Thoracic aorta (tissue), 2 donors: ENCODE measurements around the gene ADAM33. TPM values are rescaled to one million over a fixed set of nuclear protein-coding genes. Genes with fewer than 3 reads are reported as not detected.

Experiments used
- ATAC-seq: fragments of 150-250 bp; one replicate; pipeline ENCODE4 v1.8.0; 2017; ENCODE audit warnings: low read depth; ENCODE audit not compliant: insufficient number of reproducible peaks, low FRiP score
- DNase-seq: peaks from one replicate; pipeline ENCODE4 v3.0.0-alpha.2; 2020; ENCODE audit warnings: low spot score
- H3K27ac ChIP-seq, 2 donors: fragments of 200-600 bp; sonication (generic); 1 replicate in 1 of 2; 2 replicates in 1 of 2; pipeline ENCODE4 v1.5.1; 2016; ENCODE audit warnings: mild to moderate bottlenecking in 2 of 2, moderate library complexity in 2 of 2
- H3K27me3 ChIP-seq: fragments of 200-600 bp; sonication (generic); replicated peaks from 2 replicates; pipeline ENCODE4 v1.6.0; 2016; ENCODE audit warnings: mild to moderate bottlenecking; ENCODE audit not compliant: insufficient read depth
- H3K36me3 ChIP-seq: fragments of 200-600 bp; sonication (generic); one replicate; pipeline ENCODE4 v1.5.1; 2016
- H3K4me1 ChIP-seq, 2 donors: fragments of 200-600 bp; sonication (generic); 1 replicate in 1 of 2; 2 replicates in 1 of 2; pipeline versions ENCODE4 v1.5.1 to v1.6.0; 2016; ENCODE audit warnings: low read depth in 2 of 2, mild to moderate bottlenecking in 1 of 2; ENCODE audit not compliant: control insufficient read depth in 1 of 2
- H3K4me3 ChIP-seq: fragments of 200-600 bp; sonication (generic); 2 replicates; pipeline ENCODE4 v1.5.1; 2016; ENCODE audit warnings: mild to moderate bottlenecking
- H3K9me3 ChIP-seq: fragments of 200-600 bp; sonication (generic); 2 replicates; pipeline ENCODE4 v1.5.1; 2016
- CTCF ChIP-seq: fragments of 200-600 bp; sonication (generic); IDR thresholded peaks from one replicate; pipeline ENCODE4 v1.5.1; 2019; ENCODE audit warnings: antibody characterized with exemption
- total RNA-seq, 2 donors: library from RNA; depleted of rRNA; stranded (reverse); fragments of >200 nt; gene quantifications; one replicate each; pipeline versions ENCODE4 v1.1.0 to v1.2.3, GENCODE V29; 2016

ADAM33 gene
- total RNA-seq, 2 donors from 2014 or later, result 113 to 177 TPM

GRCh38 chr20:3633913-3634478 is 47.8 kb downstream of the ADAM33 start:
- ATAC-seq (no peak), DNase-seq (no peak)
- Histone ChIP-seq H3K36me3 (peaks cover 4% of the 10 kb centered on the region), H3K4me1 (no peaks in the 10 kb centered on the region), H3K4me3 (no peak overlapping the region), H3K9me3 (no peaks in the 10 kb centered on the region), H3K27ac (no peak overlapping the region), H3K27me3 (no peaks in the 10 kb centered on the region)
- TF ChIP-seq CTCF, result no peak

- TF ChIP-seq CTCF, result no peak
- no peaks in the 10 kb centered on the region for H3K9me3 ChIP-seq
- no peaks in the 10 kb centered on the region for H3K27me3 ChIP-seq
- H3K4me1 ChIP-seq, result no peaks in the 10 kb centered on the region
- H3K4me3 ChIP-seq, result no peak overlapping the region
- DNase-seq, result no peak
- peaks cover 10% of the 10 kb centered on the region for H3K36me3 ChIP-seq
- no peak for ATAC-seq
- H3K27ac ChIP-seq, result no peak overlapping the region
Measured at GRCh38 chr20:3632311-3633004, 49.4 kb downstream of the ADAM33 start.

GRCh38 chr20:3631534-3631933 is 50.3 kb downstream of the ADAM33 start:
- no peaks in the 10 kb centered on the region for H3K4me1 ChIP-seq
- ATAC-seq (no peak), DNase-seq (no peak)
- H3K27me3 ChIP-seq, result no peaks in the 10 kb centered on the region
- no peaks in the 10 kb centered on the region for H3K9me3 ChIP-seq
- H3K4me3 ChIP-seq, result no peak overlapping the region
- no peak overlapping the region for H3K27ac ChIP-seq
- H3K36me3 ChIP-seq, result peaks cover 12% of the 10 kb centered on the region
- TF ChIP-seq CTCF, result no peak

GRCh38 chr20:3630429-3630828 is 51.4 kb downstream of the ADAM33 start:
- DNase-seq, result no peak
- H3K4me1 ChIP-seq, result no peaks in the 10 kb centered on the region
- TF ChIP-seq CTCF, result no peak
- H3K9me3 ChIP-seq, result no peaks in the 10 kb centered on the region
- peaks cover 12% of the 10 kb centered on the region for H3K36me3 ChIP-seq
- no peaks in the 10 kb centered on the region for H3K27me3 ChIP-seq
- no peak overlapping the region for H3K4me3 ChIP-seq
- H3K27ac ChIP-seq, result no peak overlapping the region
- ATAC-seq, result no peak

GRCh38 chr20:3629893-3630292 is 51.9 kb downstream of the ADAM33 start:
- H3K27me3 ChIP-seq, result no peaks in the 10 kb centered on the region
- no peak for ATAC-seq
- peaks cover 12% of the 10 kb centered on the region for H3K36me3 ChIP-seq

More at GRCh38 chr20:3629893-3630292, 51.9 kb downstream of the ADAM33 start:
- Histone ChIP-seq H3K4me1 (no peaks in the 10 kb centered on the region), H3K27ac (no peak overlapping the region), H3K4me3 (no peak overlapping the region), H3K9me3 (no peaks in the 10 kb centered on the region)
- no peak for TF ChIP-seq CTCF
- no peak for DNase-seq
